GM12801 (cell line): ENCODE results near the gene CXCR5.

Experiments used
- TF ChIP-seq, protein P1 (sequence below): IDR thresholded peaks from one replicate; pipeline ENCODE4 v1.5.1; 2011; ENCODE audit warnings: control low read depth; ENCODE audit not compliant: insufficient read length; ENCODE audit errors: extremely low read depth

Gene CXCR5, protein sequence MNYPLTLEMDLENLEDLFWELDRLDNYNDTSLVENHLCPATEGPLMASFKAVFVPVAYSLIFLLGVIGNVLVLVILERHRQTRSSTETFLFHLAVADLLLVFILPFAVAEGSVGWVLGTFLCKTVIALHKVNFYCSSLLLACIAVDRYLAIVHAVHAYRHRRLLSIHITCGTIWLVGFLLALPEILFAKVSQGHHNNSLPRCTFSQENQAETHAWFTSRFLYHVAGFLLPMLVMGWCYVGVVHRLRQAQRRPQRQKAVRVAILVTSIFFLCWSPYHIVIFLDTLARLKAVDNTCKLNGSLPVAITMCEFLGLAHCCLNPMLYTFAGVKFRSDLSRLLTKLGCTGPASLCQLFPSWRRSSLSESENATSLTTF

DNA sequence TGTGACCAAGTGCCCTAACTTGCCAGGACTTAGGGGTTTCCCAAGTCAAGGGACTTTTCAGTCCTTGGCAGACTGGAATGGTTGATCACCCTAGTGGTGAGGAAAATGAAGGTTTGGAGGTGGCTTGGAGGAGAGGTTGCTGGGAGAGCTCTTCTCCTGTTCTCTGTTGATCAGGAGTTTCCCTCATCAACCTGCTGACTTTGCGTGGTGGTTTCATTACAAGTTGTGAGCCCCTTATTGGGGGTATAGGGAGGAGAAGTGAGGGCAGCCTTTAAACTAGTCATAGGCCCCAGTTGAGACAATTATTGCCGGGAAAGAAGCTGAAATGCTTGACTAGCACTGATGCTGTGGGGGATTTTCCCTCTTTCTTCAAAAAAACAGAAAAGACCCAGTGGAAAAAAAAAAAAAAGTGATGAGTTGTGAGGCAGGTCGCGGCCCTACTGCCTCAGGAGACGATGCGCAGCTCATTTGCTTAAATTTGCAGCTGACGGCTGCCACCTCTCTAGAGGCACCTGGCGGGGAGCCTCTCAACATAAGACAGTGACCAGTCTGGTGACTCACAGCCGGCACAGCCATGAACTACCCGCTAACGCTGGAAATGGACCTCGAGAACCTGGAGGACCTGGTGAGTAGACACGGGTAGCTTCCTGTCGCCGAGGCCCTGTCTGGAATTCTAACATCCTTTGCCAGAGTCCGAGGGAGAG lies at the start of gene CXCR5:
CXCR5 (plus strand) TSS at position 525 of the 704 bp plus-strand sequence; CDS start at position 575, 50 bp downstream.
- TF ChIP-seq, protein P1, sequence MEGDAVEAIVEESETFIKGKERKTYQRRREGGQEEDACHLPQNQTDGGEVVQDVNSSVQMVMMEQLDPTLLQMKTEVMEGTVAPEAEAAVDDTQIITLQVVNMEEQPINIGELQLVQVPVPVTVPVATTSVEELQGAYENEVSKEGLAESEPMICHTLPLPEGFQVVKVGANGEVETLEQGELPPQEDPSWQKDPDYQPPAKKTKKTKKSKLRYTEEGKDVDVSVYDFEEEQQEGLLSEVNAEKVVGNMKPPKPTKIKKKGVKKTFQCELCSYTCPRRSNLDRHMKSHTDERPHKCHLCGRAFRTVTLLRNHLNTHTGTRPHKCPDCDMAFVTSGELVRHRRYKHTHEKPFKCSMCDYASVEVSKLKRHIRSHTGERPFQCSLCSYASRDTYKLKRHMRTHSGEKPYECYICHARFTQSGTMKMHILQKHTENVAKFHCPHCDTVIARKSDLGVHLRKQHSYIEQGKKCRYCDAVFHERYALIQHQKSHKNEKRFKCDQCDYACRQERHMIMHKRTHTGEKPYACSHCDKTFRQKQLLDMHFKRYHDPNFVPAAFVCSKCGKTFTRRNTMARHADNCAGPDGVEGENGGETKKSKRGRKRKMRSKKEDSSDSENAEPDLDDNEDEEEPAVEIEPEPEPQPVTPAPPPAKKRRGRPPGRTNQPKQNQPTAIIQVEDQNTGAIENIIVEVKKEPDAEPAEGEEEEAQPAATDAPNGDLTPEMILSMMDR, result no peak

DNA sequence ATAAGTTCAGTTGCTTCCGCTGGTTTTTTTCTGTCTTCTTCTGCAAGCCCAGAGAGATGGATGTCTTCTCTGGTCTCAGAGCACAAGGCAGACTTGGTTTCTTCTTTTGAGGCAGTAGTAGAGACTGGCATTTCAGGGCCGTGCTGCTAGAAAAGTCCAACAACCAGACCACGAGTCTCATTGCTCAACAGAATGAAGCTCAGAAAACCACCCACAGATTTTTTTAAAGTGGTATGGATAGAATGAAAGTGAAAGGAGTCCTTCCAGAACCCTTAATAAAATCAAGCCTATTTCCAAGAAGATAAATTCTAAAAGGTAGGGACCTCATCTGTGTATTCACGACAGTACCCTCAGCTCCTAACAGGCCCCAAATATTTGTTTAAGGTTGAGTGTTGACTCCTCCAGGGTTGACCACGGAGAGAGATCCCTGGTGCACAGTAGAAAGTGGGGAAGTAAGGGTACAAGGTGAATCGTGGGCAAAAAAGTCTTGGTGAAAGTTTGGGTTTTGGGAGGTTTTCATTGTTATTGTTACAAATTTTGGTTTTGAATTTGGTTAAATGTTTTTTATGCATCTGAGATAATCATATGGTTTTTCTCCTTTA lies 49.2 kb upstream of the CXCR5 start:
- TF ChIP-seq, protein P1, result no peak

DNA sequence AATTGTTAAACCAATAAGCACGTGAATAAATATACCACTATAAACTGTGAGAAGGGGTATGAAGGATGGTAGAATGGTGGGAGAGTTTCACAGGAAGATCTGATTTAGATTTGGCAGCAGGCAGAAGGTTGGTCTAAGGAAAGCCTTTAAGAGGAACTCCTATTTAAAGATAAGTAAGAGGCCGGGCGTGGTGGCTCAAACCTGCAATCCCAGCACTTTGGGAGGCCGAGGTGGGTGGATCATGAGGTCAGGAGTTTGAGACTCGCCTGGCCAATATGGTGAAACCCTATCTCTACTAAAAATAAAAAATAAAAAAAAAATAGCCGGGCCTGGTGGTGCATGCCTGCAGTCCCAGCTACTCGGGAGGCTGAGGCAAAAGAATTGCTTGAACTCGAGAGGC lies 45.8 kb upstream of the CXCR5 start:
- TF ChIP-seq, protein P1, result no peak

DNA sequence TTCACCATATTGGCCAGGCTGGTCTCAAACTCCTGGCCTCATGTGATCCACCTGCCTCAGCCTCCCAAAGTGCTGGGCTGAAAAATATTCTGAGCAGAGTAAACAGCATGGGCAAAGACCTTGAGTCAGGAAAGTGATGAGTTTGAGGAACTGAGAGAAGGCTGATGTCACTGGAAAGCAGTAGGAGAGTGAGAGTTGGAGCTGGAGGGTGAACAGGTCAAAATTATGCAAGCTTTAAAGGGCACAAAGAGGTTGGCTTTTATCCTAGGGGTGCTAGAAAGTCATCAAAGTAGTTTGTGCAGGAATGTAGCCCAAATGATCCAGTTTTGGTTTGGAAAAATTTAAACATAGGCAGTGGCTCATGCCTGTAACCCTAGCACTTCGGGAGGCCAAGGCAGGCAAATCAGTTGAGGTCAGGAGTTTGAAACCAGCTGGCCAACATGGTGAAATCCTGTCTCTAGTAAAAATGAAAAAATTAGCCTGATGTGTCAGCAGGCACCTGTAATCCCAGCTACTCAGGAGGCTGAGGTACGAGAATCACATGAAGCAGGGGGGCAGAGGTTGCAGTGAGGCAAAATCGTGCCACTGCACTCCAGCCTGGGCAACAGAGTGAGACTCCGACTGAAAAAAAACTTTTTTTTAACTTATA lies 44.7 kb upstream of the CXCR5 start:
- TF ChIP-seq, protein P1, result no peak

DNA sequence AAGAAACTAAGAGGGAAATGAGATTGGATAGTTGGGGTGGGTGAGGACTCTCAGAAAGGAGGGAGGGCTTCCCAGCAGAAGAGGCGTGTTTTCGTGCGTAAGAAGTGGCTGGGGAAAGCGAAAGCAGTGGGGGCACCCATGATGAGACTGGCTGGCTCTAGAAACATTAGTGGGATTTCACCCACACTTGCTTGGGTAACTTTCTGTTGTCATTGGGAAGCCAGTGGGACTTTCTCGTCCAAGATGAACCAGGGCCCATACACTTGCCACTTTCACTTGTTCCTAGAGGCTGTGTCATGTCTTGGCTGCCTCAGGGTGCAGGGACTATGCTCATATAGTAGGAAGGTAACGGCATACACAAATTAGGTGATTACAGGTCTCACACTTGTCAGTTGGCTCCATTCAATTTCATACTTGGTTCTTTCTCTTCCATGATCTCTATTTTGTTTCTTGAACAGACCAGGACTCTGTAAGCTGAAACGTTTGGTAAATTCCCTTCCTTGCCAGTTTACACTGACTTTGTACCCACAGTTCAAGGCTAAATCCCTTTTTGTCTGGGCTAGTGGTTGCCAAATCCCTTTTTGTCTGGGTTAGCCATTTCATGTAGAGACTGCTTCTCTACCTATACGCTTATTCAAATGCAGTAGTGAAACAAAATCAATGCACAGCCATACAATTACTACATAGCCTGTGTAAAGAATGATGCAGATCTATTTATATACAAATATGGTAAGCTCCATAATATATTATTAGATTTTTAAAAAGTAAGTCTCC lies 42.0 kb upstream of the CXCR5 start:
- TF ChIP-seq, protein P1, result no peak

DNA sequence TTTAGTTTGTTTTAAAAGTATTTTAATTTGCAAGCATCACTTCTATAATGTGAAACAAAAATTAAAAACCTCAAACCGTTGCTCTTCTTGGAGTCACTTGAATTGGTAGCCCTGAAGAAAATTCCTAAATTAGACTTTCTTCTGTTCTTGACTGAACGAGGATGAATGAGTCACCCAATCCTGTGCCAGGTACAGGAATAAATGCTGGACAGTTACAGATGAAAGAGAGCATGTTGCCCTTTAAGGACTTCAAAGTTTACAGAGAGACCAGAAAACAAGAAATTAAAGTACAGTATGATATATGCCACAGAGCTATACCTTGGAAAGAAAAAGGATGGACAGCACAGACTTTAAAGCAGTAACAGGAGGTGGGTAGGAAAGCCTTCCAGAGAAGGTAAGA lies 41.3 kb upstream of the CXCR5 start:
- TF ChIP-seq, protein P1, result no peak
